NCI-H524 treated with DMSO at 0.1 percent for 48 hours (cell line): Measurements from ENCODE around the gene SRPX.

Source experiments
- DNase-seq: peaks from one replicate; lab custom pipeline; 2025; lab: John Stamatoyannopoulos, UW

The SRPX gene

GRCh38 chrX:38138157-38138891 lies 82.3 kb downstream of the SRPX start:
- DNase-seq = peak; percentile 86

GRCh38 chrX:38129366-38129765 lies 91.3 kb downstream of the SRPX start:
- DNase-seq = no peak

GRCh38 chrX:38127961-38128360 lies 92.7 kb downstream of the SRPX start:
- no peak for DNase-seq

GRCh38 chrX:38126179-38126578 lies 94.5 kb downstream of the SRPX start:
- no peak for DNase-seq

GRCh38 chrX:38124000-38124399 lies 96.7 kb downstream of the SRPX start:
- DNase-seq = no peak

GRCh38 chrX:38117485-38117884 lies 103.2 kb downstream of the SRPX start:
- peak; percentile 28 for DNase-seq

- DNase-seq = no peak
These were observed 104.0 kb downstream of the SRPX start for GRCh38 chrX:38116706-38117105.

- peak; percentile 20 for DNase-seq
These were observed 108.1 kb downstream of the SRPX start for GRCh38 chrX:38112566-38112965.

- no peak for DNase-seq
These were observed 109.5 kb downstream of the SRPX start for GRCh38 chrX:38111196-38111595.

- no peak for DNase-seq
These were observed 110.4 kb downstream of the SRPX start for GRCh38 chrX:38110231-38110630.

- DNase-seq = peak; percentile 66
These were observed 111.4 kb downstream of the SRPX start for GRCh38 chrX:38109042-38109898.

- no peak for DNase-seq
These were observed 112.3 kb downstream of the SRPX start for GRCh38 chrX:38108364-38108763.

GRCh38 chrX:38106991-38107655 lies 113.5 kb downstream of the SRPX start:
- DNase-seq = no peak

- no peak for DNase-seq
These were observed 115.4 kb downstream of the SRPX start for GRCh38 chrX:38105216-38105725.

GRCh38 chrX:38103857-38104812 lies 116.5 kb downstream of the SRPX start:
- no peak for DNase-seq

GRCh38 chrX:38102875-38103274 lies 117.8 kb downstream of the SRPX start:
- DNase-seq = no peak

- no peak for DNase-seq
These were observed 118.4 kb downstream of the SRPX start for GRCh38 chrX:38102240-38102639.

- DNase-seq = no peak
These were observed 121.0 kb downstream of the SRPX start for GRCh38 chrX:38099688-38100087.
